H9 (cell line): ENCODE data around the gene CEP162. TPM values are rescaled to one million over a fixed set of nuclear protein-coding genes. Genes with fewer than 3 reads are reported as not detected.

Experiments used
- DNase-seq: peaks from one replicate; pipeline ENCODE4 v3.0.0-alpha.2; 2017
- H2AFZ ChIP-seq: one replicate; pipeline ENCODE4 v1.6.1; 2013; ENCODE audit warnings: mild to moderate bottlenecking, low read length, control low read depth, moderate library complexity
- H2AK5ac ChIP-seq: 2 replicates; pipeline ENCODE4 v1.6.1; 2013; ENCODE audit warnings: low read length, control low read depth, mixed read lengths; ENCODE audit not compliant: insufficient read length
- H2BK120ac ChIP-seq: one replicate; pipeline ENCODE4 v1.6.1; 2013; ENCODE audit warnings: low read depth, mild to moderate bottlenecking, low read length, control low read depth, inconsistent platforms; ENCODE audit not compliant: poor library complexity, severe bottlenecking
- H2BK12ac ChIP-seq: 2 replicates; pipeline ENCODE4 v1.6.1; 2013; ENCODE audit warnings: low read length, control low read depth, mixed read lengths, low read depth; ENCODE audit not compliant: insufficient read length
- H2BK15ac ChIP-seq: 2 replicates; pipeline ENCODE4 v1.6.1; 2013; ENCODE audit warnings: low read depth, low read length, control low read depth
- H2BK20ac ChIP-seq: one replicate; pipeline ENCODE4 v1.6.1; 2013; ENCODE audit warnings: low read depth, mild to moderate bottlenecking, low read length, control low read depth, inconsistent platforms; ENCODE audit not compliant: poor library complexity, severe bottlenecking
- H2BK5ac ChIP-seq: 2 replicates; pipeline ENCODE4 v1.6.1; 2013; ENCODE audit warnings: low read length, control low read depth, mixed read lengths; ENCODE audit not compliant: insufficient read length
- H3K14ac ChIP-seq: 2 replicates; pipeline ENCODE4 v1.6.1; 2013; ENCODE audit warnings: low read length, control low read depth; ENCODE audit not compliant: insufficient read depth
- H3K18ac ChIP-seq: 2 replicates; pipeline ENCODE4 v1.6.1; 2013; ENCODE audit warnings: low read depth, mild to moderate bottlenecking, mixed read lengths, low read length, control low read depth; ENCODE audit not compliant: insufficient read length
- H3K23ac ChIP-seq: 2 replicates; pipeline ENCODE4 v1.6.1; 2013; ENCODE audit warnings: low read length, control low read depth, mixed read lengths, low read depth; ENCODE audit not compliant: insufficient read length
- H3K23me2 ChIP-seq: 2 replicates; pipeline ENCODE4 v1.6.1; 2013; ENCODE audit warnings: low read depth, mild to moderate bottlenecking, mixed read lengths, low read length, control low read depth; ENCODE audit not compliant: insufficient read length, poor library complexity, severe bottlenecking
- H3K27ac ChIP-seq: 2 replicates; pipeline ENCODE4 v1.5.1; 2013; ENCODE audit warnings: low read length, control low read depth, mixed read lengths, low read depth; ENCODE audit not compliant: insufficient read length
- H3K27me3 ChIP-seq: 2 replicates; pipeline ENCODE4 v1.6.1; 2013; ENCODE audit warnings: low read length, control low read depth, inconsistent platforms; ENCODE audit not compliant: insufficient read depth
- H3K4ac ChIP-seq: 2 replicates; pipeline ENCODE4 v1.6.1; 2013; ENCODE audit warnings: low read depth, mild to moderate bottlenecking, control low read depth, inconsistent platforms, low read length, moderate library complexity
- H3K4me1 ChIP-seq: 2 replicates; pipeline ENCODE4 v1.6.1; 2013; ENCODE audit warnings: low read length, control low read depth, inconsistent platforms; ENCODE audit not compliant: insufficient read depth
- H3K4me2 ChIP-seq: 2 replicates; pipeline ENCODE4 v1.6.1; 2013; ENCODE audit warnings: low read length, control low read depth, mixed read lengths; ENCODE audit not compliant: insufficient read length, insufficient read depth
- H3K56ac ChIP-seq: 2 replicates; pipeline ENCODE4 v1.6.1; 2013; ENCODE audit warnings: low read depth, mild to moderate bottlenecking, mixed read lengths, low read length, control low read depth; ENCODE audit not compliant: insufficient read length
- H3K79me1 ChIP-seq: 2 replicates; pipeline ENCODE4 v1.6.1; 2013; ENCODE audit warnings: low read depth, mild to moderate bottlenecking, moderate library complexity, low read length, control low read depth, inconsistent platforms; ENCODE audit not compliant: insufficient read depth, poor library complexity, severe bottlenecking
- H3K79me2 ChIP-seq: 2 replicates; pipeline ENCODE4 v1.6.1; 2013; ENCODE audit warnings: low read length, control low read depth, inconsistent platforms; ENCODE audit not compliant: insufficient read depth
- H3K9ac ChIP-seq: 2 replicates; pipeline ENCODE4 v1.6.1; 2013; ENCODE audit warnings: low read length, control low read depth, mixed read lengths; ENCODE audit not compliant: insufficient read length; ENCODE audit errors: extremely low read depth
- H3K9me3 ChIP-seq: one replicate; pipeline ENCODE4 v1.6.1; 2013; ENCODE audit warnings: low read depth, low read length, inconsistent platforms; ENCODE audit not compliant: control insufficient read depth
- H3T11ph ChIP-seq: one replicate; pipeline ENCODE4 v1.6.1; 2013; ENCODE audit warnings: mild to moderate bottlenecking, low read length, control low read depth, inconsistent platforms
- H4K20me1 ChIP-seq: one replicate; pipeline ENCODE4 v1.6.1; 2013; ENCODE audit not compliant: control insufficient read depth, insufficient read length, insufficient read depth
- H4K5ac ChIP-seq: 2 replicates; pipeline ENCODE4 v1.6.1; 2013; ENCODE audit warnings: low read depth, mild to moderate bottlenecking, mixed read lengths, low read length, control low read depth; ENCODE audit not compliant: insufficient read length
- H4K8ac ChIP-seq: replicated peaks from 2 replicates; pipeline ENCODE4 v1.6.1; 2013; ENCODE audit warnings: low read length, control low read depth, mixed read lengths, low read depth; ENCODE audit not compliant: insufficient read length
- H4K91ac ChIP-seq: 2 replicates; pipeline ENCODE4 v1.6.1; 2013; ENCODE audit warnings: low read depth, mild to moderate bottlenecking, moderate library complexity, mixed read lengths, low read length, control low read depth; ENCODE audit not compliant: insufficient read length
- H3K27ac Mint-ChIP-seq, 3 experiments: 2 replicates in 2 of 3; 3 replicates in 1 of 3; pipeline ENCODE4 v1.8.0; 2020 to 2021; ENCODE audit warnings: mixed read lengths in 3 of 3, mild to moderate bottlenecking in 1 of 3, moderate library complexity in 1 of 3
- H3K27me3 Mint-ChIP-seq: 2 replicates; pipeline ENCODE4 v1.8.0; 2021; ENCODE audit warnings: low read depth, mild to moderate bottlenecking, moderate library complexity, mixed read lengths
- H3K36me3 Mint-ChIP-seq, 3 experiments: 2 replicates in 2 of 3; 3 replicates in 1 of 3; pipeline ENCODE4 v1.8.0; 2020 to 2021; ENCODE audit warnings: low read depth in 3 of 3, mixed read lengths in 3 of 3; ENCODE audit not compliant: insufficient read depth in 1 of 3
- H3K4me1 Mint-ChIP-seq, 2 experiments: 2 replicates each; pipeline ENCODE4 v1.8.0; 2020; ENCODE audit warnings: mixed read lengths in 2 of 2
- H3K4me3 Mint-ChIP-seq, 2 experiments: 2 replicates in 1 of 2; 3 replicates in 1 of 2; pipeline ENCODE4 v1.8.0; 2020 to 2021; ENCODE audit warnings: mild to moderate bottlenecking in 2 of 2, mixed read lengths in 2 of 2, moderate library complexity in 1 of 2
- H3K9me3 Mint-ChIP-seq, 2 experiments: 2 replicates in 1 of 2; 3 replicates in 1 of 2; pipeline ENCODE4 v1.8.0; 2020; ENCODE audit warnings: mild to moderate bottlenecking in 2 of 2, mixed read lengths in 2 of 2, moderate library complexity in 1 of 2
- CTCF ChIP-seq: fragments of 200-600 bp; sonication (generic); conservative IDR thresholded peaks from 3 replicates; pipeline ENCODE4 v1.8.0; 2021; ENCODE audit warnings: antibody characterized with exemption, mild to moderate bottlenecking
- total RNA-seq: library from RNA; stranded (reverse); gene quantifications from 2 replicates; pipeline ENCODE4 v1.2.1, GENCODE V29; 2021

The CEP162 gene
- total RNA-seq, 1 experiment from 2014 or later = 11.5 TPM

- Histone ChIP-seq H3K4me2 (no peak overlapping the region), H2BK20ac (no peak overlapping the region), H4K20me1 (no peaks in the 10 kb centered on the region), H3K18ac (no peak overlapping the region), H3K79me1 (no peaks in the 10 kb centered on the region), H3T11ph (no peak overlapping the region), H2BK5ac (no peak overlapping the region), H4K5ac (no peak overlapping the region), H3K79me2 (no peaks in the 10 kb centered on the region), H3K27ac (no peak overlapping the region), H3K9me3 (no peaks in the 10 kb centered on the region), H3K27me3 (no peaks in the 10 kb centered on the region), H3K4me1 (no peaks in the 10 kb centered on the region), H4K8ac (no peak overlapping the region), H3K23ac (no peak overlapping the region), H2BK12ac (no peak overlapping the region), H3K4ac (no peak overlapping the region), H3K14ac (no peak overlapping the region), H2AK5ac (no peak overlapping the region), H3K9ac (no peak overlapping the region), H3K23me2 (no peaks in the 10 kb centered on the region), H2BK120ac (no peak overlapping the region), H2AFZ (no peak overlapping the region), H2BK15ac (no peak overlapping the region), H3K56ac (no peak overlapping the region), H4K91ac (no peak overlapping the region)
- peaks cover 0 to 6% of the 10 kb centered on the region in 2 experiments; a peak in 3 of 5 replicates for H3K9me3 Mint-ChIP-seq
- H3K27ac Mint-ChIP-seq = no peak overlapping the region
- no peak for DNase-seq
- H3K4me1 Mint-ChIP-seq = no peaks in the 10 kb centered on the region
- TF ChIP-seq CTCF = no peak
- H3K27me3 Mint-ChIP-seq = peaks cover 5% of the 10 kb centered on the region
- H3K4me3 Mint-ChIP-seq = no peak overlapping the region
- H3K36me3 Mint-ChIP-seq = no peaks in the 10 kb centered on the region
These were observed 14.8 kb upstream of the CEP162 start for GRCh38 chr6:84242265-84242664.
